Measurements from ENCODE around the gene C10orf67.

GRCh38 chr10:23275355-23275754, 69.2 kb downstream of the C10orf67 start:
- TF ChIP-seq CTCF (IDR thresholded peaks at IDR 0.05; ENCODE audit: low read depth, low read length), result no peak
- TF ChIP-seq EZH2phosphoT487 (IDR thresholded peaks at IDR 0.05; ENCODE audit: low read depth), result no peak
